Ascending aorta (tissue), 2 donors: ENCODE measurements around the gene ORAI1. TPM values are rescaled to one million over a fixed set of nuclear protein-coding genes. Genes with fewer than 3 reads are reported as not detected.
A peak's percentile ranks its signal among the peaks of the same experiment; 100 is the strongest.

Experiments used
- DNase-seq, 2 donors: peaks; one replicate each; pipeline ENCODE4 v3.0.0-alpha.2; 2019; ENCODE audit warnings: low spot score in 2 of 2
- H3K27ac ChIP-seq, 2 donors: fragments of 200-600 bp; sonication (generic); one replicate each; pipeline ENCODE4 v1.5.1; 2016 to 2017; ENCODE audit warnings: mild to moderate bottlenecking in 1 of 2
- H3K27me3 ChIP-seq: fragments of 200-600 bp; sonication (generic); one replicate; pipeline ENCODE4 v1.5.1; 2017
- H3K36me3 ChIP-seq, 2 donors: fragments of 200-600 bp; sonication (generic); one replicate each; pipeline ENCODE4 v1.5.1; 2016
- H3K4me1 ChIP-seq, 2 donors: fragments of 200-600 bp; sonication (generic); one replicate each; pipeline ENCODE4 v1.5.1; 2016 to 2017; ENCODE audit warnings: mild to moderate bottlenecking in 1 of 2
- H3K4me3 ChIP-seq, 2 donors: fragments of 200-600 bp; sonication (generic); one replicate each; pipeline ENCODE4 v1.5.1; 2016 to 2017; ENCODE audit warnings: mild to moderate bottlenecking in 1 of 2
- H3K9me3 ChIP-seq, 2 donors: fragments of 200-600 bp; sonication (generic); one replicate each; pipeline ENCODE4 v1.5.1; 2016
- intact Hi-C: fragments of 100-400 bp; cut with DNase I; formaldehyde crosslinking; loops from one replicate; pipeline ENCODE4 v1.15.1; 2023
- total RNA-seq: library from RNA; depleted of rRNA; stranded (reverse); fragments of >200 nt; gene quantifications from one replicate; pipeline ENCODE4 v1.1.0, GENCODE V29; 2016
- TF ChIP-seq, protein P1 (sequence below), 3 experiments: fragments of 200-600 bp in 2 of 3; fragments of 450-650 bp in 1 of 3; sonication (generic) in 2 of 3; IDR thresholded peaks; one replicate each; pipeline ENCODE4 v1.5.1; 2016 to 2019; ENCODE audit warnings: antibody characterized with exemption in 3 of 3, mild to moderate bottlenecking in 1 of 3, moderate library complexity in 1 of 3

Gene ORAI1
- total RNA-seq, 1 donor from 2014 or later, result 24.6 TPM

DNA sequence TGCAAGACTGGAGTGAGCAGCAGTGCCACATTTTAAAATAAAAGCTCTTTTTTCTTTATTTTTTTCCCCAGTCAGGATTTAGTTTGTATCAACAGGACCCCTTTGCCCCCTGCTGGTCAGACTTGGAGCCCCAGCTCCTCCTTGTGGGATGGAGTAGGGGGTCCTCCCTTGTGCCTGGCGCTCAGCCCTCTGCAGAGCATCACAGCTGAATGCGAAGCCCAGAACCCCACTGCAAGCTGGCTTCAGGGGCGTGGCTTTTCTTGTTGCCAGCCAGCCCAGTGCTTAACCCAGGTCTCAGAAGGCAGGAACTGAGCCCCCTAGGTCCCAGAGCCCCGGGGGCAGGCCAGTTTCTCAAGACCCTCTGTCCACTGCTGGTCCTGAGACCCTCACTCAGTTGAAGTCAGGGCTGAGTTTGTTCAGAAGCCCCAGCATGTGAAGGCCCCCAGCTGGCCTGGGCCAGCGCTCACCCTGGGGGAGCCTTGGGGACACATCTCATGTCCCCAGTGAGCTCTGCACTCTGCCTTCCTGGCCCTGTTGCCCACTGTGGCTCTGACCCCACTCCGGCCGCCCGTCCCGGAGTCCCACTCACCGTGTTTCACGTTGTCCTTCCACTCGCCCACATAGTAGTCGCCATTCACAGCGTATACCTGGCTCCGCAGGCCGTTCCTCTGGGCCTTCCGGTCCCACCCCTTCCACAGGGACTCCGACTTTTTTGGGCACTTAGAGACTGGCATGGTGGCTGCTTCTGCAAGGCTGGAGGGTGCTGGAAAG lies 42.6 kb downstream of the ORAI1 start:
- H3K9me3 ChIP-seq, result no peaks in the 10 kb centered on the region
- no peak for DNase-seq
- H3K4me1 ChIP-seq, result peaks cover 0 to 6% of the 10 kb centered on the region in 2 donors
- no peaks in the 10 kb centered on the region for H3K27me3 ChIP-seq
- TF ChIP-seq, protein P1, sequence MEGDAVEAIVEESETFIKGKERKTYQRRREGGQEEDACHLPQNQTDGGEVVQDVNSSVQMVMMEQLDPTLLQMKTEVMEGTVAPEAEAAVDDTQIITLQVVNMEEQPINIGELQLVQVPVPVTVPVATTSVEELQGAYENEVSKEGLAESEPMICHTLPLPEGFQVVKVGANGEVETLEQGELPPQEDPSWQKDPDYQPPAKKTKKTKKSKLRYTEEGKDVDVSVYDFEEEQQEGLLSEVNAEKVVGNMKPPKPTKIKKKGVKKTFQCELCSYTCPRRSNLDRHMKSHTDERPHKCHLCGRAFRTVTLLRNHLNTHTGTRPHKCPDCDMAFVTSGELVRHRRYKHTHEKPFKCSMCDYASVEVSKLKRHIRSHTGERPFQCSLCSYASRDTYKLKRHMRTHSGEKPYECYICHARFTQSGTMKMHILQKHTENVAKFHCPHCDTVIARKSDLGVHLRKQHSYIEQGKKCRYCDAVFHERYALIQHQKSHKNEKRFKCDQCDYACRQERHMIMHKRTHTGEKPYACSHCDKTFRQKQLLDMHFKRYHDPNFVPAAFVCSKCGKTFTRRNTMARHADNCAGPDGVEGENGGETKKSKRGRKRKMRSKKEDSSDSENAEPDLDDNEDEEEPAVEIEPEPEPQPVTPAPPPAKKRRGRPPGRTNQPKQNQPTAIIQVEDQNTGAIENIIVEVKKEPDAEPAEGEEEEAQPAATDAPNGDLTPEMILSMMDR (IDR thresholded peaks at IDR 0.05), result peak; percentile 28 to 51 (median 36)
- H3K36me3 ChIP-seq, result no peaks in the 10 kb centered on the region
- no peak overlapping the region for H3K4me3 ChIP-seq
- intact Hi-C loops, result no loop called here
- H3K27ac ChIP-seq, result no peak overlapping the region

DNA sequence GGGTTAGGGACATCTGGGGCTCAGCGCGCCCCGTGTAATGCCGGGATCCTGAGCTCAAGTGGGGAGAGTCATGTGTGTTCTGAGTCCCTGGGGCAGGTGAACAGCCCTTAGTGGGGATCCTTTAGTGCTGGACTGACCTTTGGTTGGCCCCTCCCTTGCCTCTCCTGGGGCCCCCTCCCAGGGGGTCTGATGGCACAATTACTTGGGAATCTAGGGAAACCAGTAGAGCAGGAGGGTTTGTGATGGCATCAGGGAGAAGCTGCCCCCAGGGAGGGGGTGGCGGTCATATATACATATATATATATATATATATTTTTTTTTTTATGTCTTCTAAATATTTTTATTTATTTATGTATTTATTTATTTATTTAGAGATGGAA lies 43.2 kb downstream of the ORAI1 start, which contains the start of gene MORN3:
TSS of gene MORN3 (minus strand) at position 134 of the 380 bp plus-strand sequence. CDS start 171 bp downstream, outside the sequence.
- H3K27ac ChIP-seq, result no peak within 1 kb of the TSS
- intact Hi-C loops, result no loop called here
- TF ChIP-seq, protein P1 (IDR thresholded peaks at IDR 0.05), result no peak
- H3K27me3 ChIP-seq, result no peaks in the 10 kb centered on the region
- H3K36me3 ChIP-seq, result no peaks in the 10 kb centered on the region
- peaks cover 0 to 6% of the 10 kb centered on the region in 2 donors for H3K4me1 ChIP-seq
- DNase-seq, result no peak
- H3K4me3 ChIP-seq, result no peak within 1 kb of the TSS
- no peaks in the 10 kb centered on the region for H3K9me3 ChIP-seq

DNA sequence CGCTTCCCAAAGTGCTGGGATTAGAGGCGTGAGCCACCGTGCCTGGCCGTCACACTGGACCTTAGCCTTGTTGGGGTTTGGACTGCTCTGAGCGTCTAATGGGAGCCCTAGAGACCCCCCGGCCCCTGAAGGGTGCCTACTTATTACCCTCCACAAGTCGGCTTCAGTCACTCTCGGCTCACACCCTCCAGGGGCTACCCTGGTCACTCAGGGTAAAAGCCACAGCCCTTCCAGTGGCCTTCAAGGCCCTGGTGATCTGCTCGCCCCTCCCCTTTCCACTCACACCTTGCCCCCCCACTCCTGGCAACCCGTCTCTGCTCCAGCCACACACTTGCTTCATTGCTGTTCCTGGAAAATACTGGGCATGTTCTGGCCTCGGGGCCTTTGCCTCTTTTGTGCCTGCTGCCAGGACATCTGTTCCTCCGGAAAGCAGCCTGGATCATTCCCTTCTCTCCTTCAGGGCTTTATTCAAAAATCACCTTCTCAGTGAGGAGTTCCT lies 46.7 kb downstream of the ORAI1 start:
- DNase-seq, result no peak
- Histone ChIP-seq H3K27me3 (no peaks in the 10 kb centered on the region), H3K27ac (no peak overlapping the region), H3K4me1 (peaks cover 0 to 6% of the 10 kb centered on the region in 2 donors), H3K4me3 (peak overlapping the region in 1 of 2 donors; percentile 61), H3K36me3 (no peaks in the 10 kb centered on the region), H3K9me3 (no peaks in the 10 kb centered on the region)
- TF ChIP-seq, protein P1 (IDR thresholded peaks at IDR 0.05), result no peak
- intact Hi-C loops, result no loop called here

DNA sequence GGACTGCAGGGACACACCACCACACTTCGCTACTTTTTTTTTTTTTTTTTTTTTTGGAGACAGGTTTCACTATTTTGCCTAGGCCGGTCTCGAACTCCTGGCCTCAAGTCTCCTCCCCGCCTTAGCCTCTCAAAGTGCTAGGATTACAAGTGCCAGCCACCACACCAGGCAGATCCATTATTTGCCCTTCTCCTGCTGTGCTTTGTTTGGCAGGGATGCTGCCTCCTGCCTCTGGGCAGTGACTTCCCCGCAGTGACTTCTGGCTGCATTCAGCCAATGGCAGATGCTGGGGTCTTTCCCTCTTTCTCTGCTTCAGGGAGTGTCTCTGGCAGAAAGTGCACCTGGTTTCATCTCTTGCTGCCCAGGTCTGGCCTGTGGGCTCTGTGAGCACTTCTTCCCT lies 49.9 kb downstream of the ORAI1 start:
- no peak for DNase-seq
- H3K4me1 ChIP-seq, result peaks cover 0 to 6% of the 10 kb centered on the region in 2 donors
- H3K27me3 ChIP-seq, result no peaks in the 10 kb centered on the region
- TF ChIP-seq, protein P1 (IDR thresholded peaks at IDR 0.05), result no peak
- H3K27ac ChIP-seq, result no peak overlapping the region
- intact Hi-C loops, result no loop called here
- H3K9me3 ChIP-seq, result no peaks in the 10 kb centered on the region
- H3K36me3 ChIP-seq, result no peaks in the 10 kb centered on the region
- no peak overlapping the region for H3K4me3 ChIP-seq

DNA sequence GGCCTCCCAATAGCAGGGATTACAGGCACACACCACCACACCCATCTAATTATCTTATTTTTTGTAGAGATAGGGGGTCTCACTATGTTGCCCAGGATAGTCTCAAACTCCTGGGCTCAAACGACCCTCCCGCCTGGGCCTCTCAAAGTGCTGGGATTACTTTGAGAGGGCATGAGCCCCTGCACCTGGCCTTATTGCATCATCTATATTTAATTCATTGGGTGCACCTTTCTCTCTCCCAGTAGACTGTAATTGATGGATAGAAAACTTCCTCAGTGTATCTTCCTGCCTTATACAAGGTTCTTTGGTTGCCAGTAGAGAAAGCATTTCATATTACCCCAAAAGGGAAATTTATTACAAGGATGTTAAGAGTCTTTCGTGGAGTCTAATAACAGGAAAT lies 52.0 kb downstream of the ORAI1 start:
- TF ChIP-seq, protein P1 (IDR thresholded peaks at IDR 0.05), result no peak
- H3K27ac ChIP-seq, result no peak overlapping the region
- intact Hi-C loops, result no loop called here
- H3K27me3 ChIP-seq, result no peaks in the 10 kb centered on the region
- H3K9me3 ChIP-seq, result no peaks in the 10 kb centered on the region
- DNase-seq, result no peak
- H3K36me3 ChIP-seq, result no peaks in the 10 kb centered on the region
- H3K4me3 ChIP-seq, result no peak overlapping the region
- H3K4me1 ChIP-seq, result no peaks in the 10 kb centered on the region
